Calu3 (cell line): Measurements from ENCODE around the gene CCDC192. TPM values are rescaled to one million over a fixed set of nuclear protein-coding genes. Genes with fewer than 3 reads are reported as not detected.

Experiments
- BruUV-seq: library from RNA; stranded (reverse); fragments of 400-500 nt; replicated peaks from 2 replicates; lab custom pipeline; 2021; lab: Mats Ljungman, UMichigan
- CTCF ChIA-PET: fragments of 300-600 bp; sonication (Branson Sonifier 250); formaldehyde crosslinking; loops from one replicate; lab custom pipeline; 2022; ENCODE audit warnings: antibody characterized with exemption; lab: Charles Lee
- DNase-seq: peaks from one replicate; pipeline ENCODE4 v3.0.0; 2022
- H3K27ac Mint-ChIP-seq: one replicate; pipeline ENCODE4 v1.8.0; 2022; ENCODE audit warnings: mixed read lengths; ENCODE audit not compliant: unreplicated experiment
- H3K27me3 Mint-ChIP-seq: one replicate; pipeline ENCODE4 v1.8.0; 2022; ENCODE audit warnings: mixed read lengths; ENCODE audit not compliant: unreplicated experiment
- H3K36me3 Mint-ChIP-seq: one replicate; pipeline ENCODE4 v1.8.0; 2022; ENCODE audit warnings: mild to moderate bottlenecking, moderate library complexity, mixed read lengths; ENCODE audit not compliant: insufficient read depth, unreplicated experiment
- H3K4me1 Mint-ChIP-seq: one replicate; pipeline ENCODE4 v1.8.0; 2022; ENCODE audit warnings: mild to moderate bottlenecking, low read depth, mixed read lengths; ENCODE audit not compliant: unreplicated experiment
- H3K4me3 Mint-ChIP-seq: one replicate; pipeline ENCODE4 v1.8.0; 2022; ENCODE audit warnings: mild to moderate bottlenecking, low read depth, moderate library complexity, mixed read lengths; ENCODE audit not compliant: unreplicated experiment
- H3K9me3 Mint-ChIP-seq: one replicate; pipeline ENCODE4 v1.8.0; 2022; ENCODE audit warnings: low read depth, mixed read lengths; ENCODE audit not compliant: unreplicated experiment
- intact Hi-C: fragments of 100-400 bp; cut with micrococcal nuclease; formaldehyde crosslinking; loops from one replicate; pipeline ENCODE4 v1.10.0; 2022; ENCODE audit not compliant: unreplicated experiment
- total RNA-seq: library from RNA; stranded (reverse); gene quantifications from 2 replicates; pipeline ENCODE4 v1.2.3, GENCODE V29; 2022
- TF ChIP-seq, protein P1 (sequence below): fragments of 200-600 bp; IDR thresholded peaks from one replicate; pipeline ENCODE4 v1.8.0; 2022; ENCODE audit warnings: antibody characterized with exemption; ENCODE audit not compliant: unreplicated experiment

CCDC192 gene
- total RNA-seq, 1 experiment from 2014 or later, result 2.5 TPM

DNA sequence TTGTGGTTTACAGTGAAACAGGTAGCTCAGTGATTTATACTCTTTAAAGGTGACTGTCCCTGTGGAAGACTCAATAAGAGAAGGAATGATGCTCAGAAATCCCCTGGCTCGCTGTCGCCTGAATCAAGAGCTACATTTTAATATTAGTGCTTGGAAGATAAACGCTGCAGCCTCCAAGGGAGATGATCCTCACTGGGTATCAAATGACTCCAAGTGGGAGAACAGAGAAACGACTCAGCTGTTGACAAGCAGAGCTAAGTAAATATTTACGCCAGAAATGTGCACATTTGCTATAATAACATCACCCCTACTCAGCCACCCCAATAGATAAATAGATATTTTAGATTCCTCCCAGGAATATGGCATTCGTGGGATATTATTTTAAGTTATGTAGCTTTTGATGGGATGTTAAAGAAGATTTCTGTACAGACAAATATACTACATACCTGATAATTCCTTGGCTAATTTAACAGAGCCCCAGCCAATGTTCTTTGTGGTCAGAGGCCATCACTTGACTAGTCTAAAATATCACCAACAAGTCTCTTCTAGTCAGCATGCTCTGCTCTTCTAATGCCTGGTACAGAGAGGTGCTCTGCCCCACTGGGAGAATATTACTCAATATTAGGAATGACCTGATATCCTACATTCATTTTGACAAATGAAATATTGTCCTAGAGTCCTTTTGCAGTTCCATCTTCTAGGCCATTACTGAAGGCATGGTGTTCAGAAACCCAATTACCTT, 18.3 kb upstream of the CCDC192 start:
- peaks cover 15% of the 10 kb centered on the region for H3K4me1 Mint-ChIP-seq
- no peaks in the 10 kb centered on the region for H3K27me3 Mint-ChIP-seq
- H3K36me3 Mint-ChIP-seq, result no peaks in the 10 kb centered on the region
- BruUV-seq, result no TSS peak
- DNase-seq, result no peak
- H3K27ac Mint-ChIP-seq, result no peak overlapping the region
- H3K4me3 Mint-ChIP-seq, result no peak overlapping the region
- TF ChIP-seq, protein P1, sequence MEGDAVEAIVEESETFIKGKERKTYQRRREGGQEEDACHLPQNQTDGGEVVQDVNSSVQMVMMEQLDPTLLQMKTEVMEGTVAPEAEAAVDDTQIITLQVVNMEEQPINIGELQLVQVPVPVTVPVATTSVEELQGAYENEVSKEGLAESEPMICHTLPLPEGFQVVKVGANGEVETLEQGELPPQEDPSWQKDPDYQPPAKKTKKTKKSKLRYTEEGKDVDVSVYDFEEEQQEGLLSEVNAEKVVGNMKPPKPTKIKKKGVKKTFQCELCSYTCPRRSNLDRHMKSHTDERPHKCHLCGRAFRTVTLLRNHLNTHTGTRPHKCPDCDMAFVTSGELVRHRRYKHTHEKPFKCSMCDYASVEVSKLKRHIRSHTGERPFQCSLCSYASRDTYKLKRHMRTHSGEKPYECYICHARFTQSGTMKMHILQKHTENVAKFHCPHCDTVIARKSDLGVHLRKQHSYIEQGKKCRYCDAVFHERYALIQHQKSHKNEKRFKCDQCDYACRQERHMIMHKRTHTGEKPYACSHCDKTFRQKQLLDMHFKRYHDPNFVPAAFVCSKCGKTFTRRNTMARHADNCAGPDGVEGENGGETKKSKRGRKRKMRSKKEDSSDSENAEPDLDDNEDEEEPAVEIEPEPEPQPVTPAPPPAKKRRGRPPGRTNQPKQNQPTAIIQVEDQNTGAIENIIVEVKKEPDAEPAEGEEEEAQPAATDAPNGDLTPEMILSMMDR, result no peak
- intact Hi-C loops, result no loop called here
- H3K9me3 Mint-ChIP-seq, result peaks cover 4% of the 10 kb centered on the region
- CTCF ChIA-PET, result interaction anchor here (0.9 to 1.1 kb wide), 2 partner anchors 27 to 42 kb away, joined by 3 to 4 read pairs; no protein-coding TSS in a partner anchor

DNA sequence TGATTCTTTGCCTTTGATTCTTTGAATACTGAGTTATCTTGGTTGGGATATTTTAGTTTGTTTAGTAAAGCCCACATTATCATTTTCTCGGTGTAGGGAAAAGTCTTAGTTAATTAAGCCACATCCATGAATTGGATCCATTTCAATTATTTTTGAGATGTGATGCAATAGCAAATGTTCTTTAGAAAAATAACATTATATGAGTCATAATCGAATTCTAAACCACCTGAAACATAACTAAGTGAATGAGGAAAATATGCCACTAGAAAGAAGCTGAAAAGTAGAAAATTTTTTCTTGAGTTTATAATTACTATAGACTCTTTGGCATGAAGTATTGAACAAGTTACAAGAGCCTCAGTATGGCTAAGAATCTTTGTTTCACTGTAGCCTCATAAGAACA, 17.5 kb upstream of the CCDC192 start:
- H3K4me1 Mint-ChIP-seq, result peaks cover 15% of the 10 kb centered on the region
- BruUV-seq, result no TSS peak
- DNase-seq, result no peak
- H3K9me3 Mint-ChIP-seq, result peaks cover 4% of the 10 kb centered on the region
- TF ChIP-seq, protein P1, result no peak
- intact Hi-C loops, result no loop called here
- H3K4me3 Mint-ChIP-seq, result no peak overlapping the region
- H3K27ac Mint-ChIP-seq, result no peak overlapping the region
- no peaks in the 10 kb centered on the region for H3K36me3 Mint-ChIP-seq
- H3K27me3 Mint-ChIP-seq, result no peaks in the 10 kb centered on the region
- CTCF ChIA-PET, result interaction anchor here (0.6 to 1.1 kb wide), 2 partner anchors 43 to 1092 kb away, joined by 3 to 4 read pairs; no protein-coding TSS in a partner anchor

DNA sequence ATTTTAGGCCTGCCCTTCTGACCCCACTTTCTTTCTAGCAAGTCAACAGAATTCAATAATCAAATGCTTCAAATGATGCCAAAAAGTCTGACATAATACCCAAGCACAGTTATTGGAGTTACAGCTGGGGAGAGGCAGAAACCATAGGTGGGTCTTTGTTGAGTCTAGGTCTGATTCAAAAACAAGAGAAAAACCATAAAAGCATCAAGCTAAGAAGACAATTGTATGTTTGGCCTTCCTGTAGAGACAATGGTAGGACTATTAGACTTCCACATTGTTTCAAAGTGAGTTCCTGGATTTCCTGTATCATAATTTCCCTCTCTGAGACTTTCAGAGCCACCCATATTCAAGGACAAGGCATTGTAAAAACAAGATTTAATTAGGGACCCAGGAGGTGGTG, 16.8 kb upstream of the CCDC192 start:
- H3K27ac Mint-ChIP-seq, result no peak overlapping the region
- H3K9me3 Mint-ChIP-seq, result peaks cover 4% of the 10 kb centered on the region
- BruUV-seq, result no TSS peak
- H3K27me3 Mint-ChIP-seq, result no peaks in the 10 kb centered on the region
- H3K4me1 Mint-ChIP-seq, result peaks cover 15% of the 10 kb centered on the region
- DNase-seq, result no peak
- CTCF ChIA-PET, result interaction anchor here (0.6 kb wide), 1 partner anchor 1092 kb away, joined by 3 read pairs; no protein-coding TSS in a partner anchor
- H3K4me3 Mint-ChIP-seq, result no peak overlapping the region
- no peaks in the 10 kb centered on the region for H3K36me3 Mint-ChIP-seq
- TF ChIP-seq, protein P1, result no peak
- intact Hi-C loops, result no loop called here

DNA sequence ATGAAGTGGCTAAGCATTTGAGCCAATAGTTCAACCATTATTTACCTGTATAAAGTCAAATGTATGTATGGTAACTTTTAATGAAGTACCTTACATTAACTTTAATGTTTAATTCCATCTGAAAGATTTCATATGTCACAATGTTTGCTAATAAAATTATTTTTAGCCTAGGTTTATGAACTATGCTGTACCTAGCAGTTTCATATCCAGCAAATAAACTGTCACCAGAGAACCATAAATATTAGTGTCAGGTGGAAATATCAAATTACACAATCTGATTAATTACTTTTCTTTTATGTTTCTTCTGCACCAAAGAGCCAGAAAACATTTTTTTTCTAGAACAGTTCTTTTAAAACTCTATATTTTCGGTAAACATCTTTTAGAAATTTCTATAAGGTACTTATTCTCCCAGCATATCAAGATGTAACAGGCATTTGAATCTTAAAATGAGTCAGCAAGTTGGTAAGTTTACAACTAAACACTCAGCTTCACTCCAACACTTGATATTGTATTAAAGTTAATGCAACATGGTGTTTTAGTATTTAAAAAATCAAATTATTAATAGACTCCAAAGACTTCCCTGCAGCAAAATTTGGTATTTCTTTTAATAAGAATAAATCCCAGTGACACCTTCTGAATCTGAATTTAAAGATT, 8.5 kb upstream of the CCDC192 start:
- Mint-ChIP-seq H3K27ac (no peak overlapping the region), H3K4me1 (peaks cover 18% of the 10 kb centered on the region), H3K36me3 (no peaks in the 10 kb centered on the region), H3K4me3 (no peak overlapping the region), H3K27me3 (peaks cover 11% of the 10 kb centered on the region), H3K9me3 (no peaks in the 10 kb centered on the region)
- CTCF ChIA-PET, result no interaction called here
- no TSS peak for BruUV-seq
- intact Hi-C loops, result no loop called here
- DNase-seq, result no peak
- TF ChIP-seq, protein P1, result no peak
